A549 (cell line): ENCODE data around the gene MYF6. TPM values are rescaled to one million over a fixed set of nuclear protein-coding genes. Genes with fewer than 3 reads are reported as not detected.

Source experiments
- ATAC-seq, 2 experiments: fragments of 200-7000 bp in 1 of 2; fragments of >200 bp in 1 of 2; cut with Nextera tagmentation in 1 of 2; cut with Tn5 transposase in 1 of 2; 3 replicates each; pipeline versions ENCODE4 v1.8.0 to v1.9.1; 2018 to 2020; ENCODE audit warnings: mild to moderate bottlenecking in 1 of 2, moderate library complexity in 1 of 2
- CTCF ChIA-PET: fragments of 300-600 bp; sonication (Branson Sonifier 250); formaldehyde crosslinking; extraction: SDS; loops from one replicate; lab custom pipeline; 2021; ENCODE audit warnings: antibody characterized with exemption, inconsistent platforms; lab: Yijun Ruan, JAX
- POLR2A ChIA-PET: fragments of 350-600 bp; formaldehyde crosslinking; extraction: SDS; loops from one replicate; lab custom pipeline; 2021; ENCODE audit warnings: antibody characterized with exemption, inconsistent platforms; lab: Yijun Ruan, JAX
- DNase-seq, 2 experiments: peaks; one replicate each; pipeline versions ENCODE4 v3.0.0 to v3.0.0-alpha.2; 2011 to 2016; ENCODE audit warnings: low read depth in 1 of 2, low spot score in 1 of 2
- FAIRE-seq: peaks from 2 replicates; lab custom pipeline; 2011; peaks lifted over from hg19 to GRCh38; lab: Jason Lieb, UNC
- H3K27ac ChIP-seq, 2 experiments: fragments of >200 bp; sonication (Bioruptor Twin); formaldehyde crosslinking; 3 replicates each; pipeline ENCODE4 v1.5.1; 2016 to 2017
- H3K4me1 ChIP-seq: fragments of >200 bp; sonication (Bioruptor Twin); formaldehyde crosslinking; 3 replicates; pipeline ENCODE4 v1.6.1; 2016
- H3K4me2 ChIP-seq: fragments of >200 bp; sonication (Bioruptor Twin); formaldehyde crosslinking; 3 replicates; pipeline ENCODE4 v1.6.1; 2016
- H3K4me3 ChIP-seq: fragments of >200 bp; sonication (Bioruptor Twin); formaldehyde crosslinking; 3 replicates; pipeline ENCODE4 v1.5.1; 2016
- H3K9me3 ChIP-seq: fragments of >200 bp; sonication (Bioruptor Twin); formaldehyde crosslinking; 3 replicates; pipeline ENCODE4 v1.6.1; 2016
- CHD2 ChIP-seq: fragments of 150-350 bp; IDR thresholded peaks from 2 replicates; pipeline ENCODE4 v1.6.1; 2014; ENCODE audit warnings: low read length; ENCODE audit not compliant: partially characterized antibody
- EHF ChIP-seq: fragments of 250-450 bp; sonication (Bioruptor Pico); IDR thresholded peaks from 2 replicates; pipeline ENCODE4 v1.5.0; 2020; ENCODE audit warnings: mild to moderate bottlenecking
- EHMT2 ChIP-seq: fragments of 200-600 bp; sonication (generic); IDR thresholded peaks from 2 replicates; pipeline ENCODE4 v1.6.1; 2016; ENCODE audit warnings: antibody characterized with exemption, low read depth, mild to moderate bottlenecking, moderate library complexity
- EP300 ChIP-seq, 2 experiments: fragments of >200 bp; sonication (Bioruptor Twin); formaldehyde crosslinking; IDR thresholded peaks; 2 replicates in 1 of 2; 3 replicates in 1 of 2; pipeline ENCODE4 v1.6.1; 2016 to 2017
- ESRRA ChIP-seq: fragments of 150-350 bp; IDR thresholded peaks from 2 replicates; pipeline ENCODE4 v1.6.1; 2014; ENCODE audit warnings: mild to moderate bottlenecking, low read length, borderline replicate concordance
- FOSL2 ChIP-seq, 2 experiments: fragments of 450-650 bp in 1 of 2; fragments of >200 bp in 1 of 2; sonication (Bioruptor Twin) in 1 of 2; formaldehyde crosslinking; IDR thresholded peaks; 2 replicates each; pipeline versions ENCODE4 v1.5.0 to v1.6.1; 2016 to 2020; ENCODE audit warnings: mild to moderate bottlenecking in 1 of 2, moderate library complexity in 1 of 2
- GATA3 ChIP-seq: IDR thresholded peaks from 2 replicates; pipeline ENCODE4 v1.6.1; 2012; ENCODE audit warnings: borderline replicate concordance
- HOXB13 ChIP-seq: fragments of 250-450 bp; sonication (Bioruptor Pico); IDR thresholded peaks from 2 replicates; pipeline ENCODE4 v1.5.0; 2020; ENCODE audit warnings: low read depth, mild to moderate bottlenecking, moderate library complexity
- HOXB5 ChIP-seq: fragments of 250-450 bp; sonication (Bioruptor Pico); IDR thresholded peaks from 2 replicates; pipeline ENCODE4 v1.5.0; 2020; ENCODE audit warnings: mild to moderate bottlenecking, moderate library complexity
- KDM1A ChIP-seq: fragments of 200-600 bp; sonication (generic); IDR thresholded peaks from 2 replicates; pipeline ENCODE4 v1.6.1; 2016; ENCODE audit warnings: low read depth, mild to moderate bottlenecking
- MAFK ChIP-seq: fragments of 450-650 bp; IDR thresholded peaks from 2 replicates; pipeline ENCODE4 v1.6.1; 2014; ENCODE audit not compliant: partially characterized antibody
- MAZ ChIP-seq: fragments of 150-350 bp; IDR thresholded peaks from 2 replicates; pipeline ENCODE4 v1.6.1; 2014; ENCODE audit warnings: antibody characterized with exemption, low read depth, low read length, borderline replicate concordance
- RAD21 ChIP-seq, 2 experiments: fragments of >200 bp in 1 of 2; sonication (Bioruptor Twin) in 1 of 2; formaldehyde crosslinking in 1 of 2; IDR thresholded peaks in 1 of 2; conservative IDR thresholded peaks in 1 of 2; 2 replicates in 1 of 2; 3 replicates in 1 of 2; pipeline ENCODE4 v1.6.1; 2012 to 2018; ENCODE audit warnings: inconsistent platforms in 1 of 2
- RARB ChIP-seq: fragments of 250-450 bp; sonication (Bioruptor Pico); IDR thresholded peaks from 2 replicates; pipeline ENCODE4 v1.8.0; 2021; ENCODE audit warnings: mild to moderate bottlenecking, moderate library complexity
- RCOR1 ChIP-seq: fragments of 150-350 bp; IDR thresholded peaks from 2 replicates; pipeline ENCODE4 v1.6.1; 2014; ENCODE audit warnings: antibody characterized with exemption, low read length, low read depth
- RFX5 ChIP-seq: fragments of 450-650 bp; IDR thresholded peaks from 2 replicates; pipeline ENCODE4 v1.7.1; 2014; ENCODE audit warnings: antibody characterized with exemption, mild to moderate bottlenecking, moderate library complexity
- RNF2 ChIP-seq: fragments of 200-600 bp; sonication (generic); IDR thresholded peaks from 2 replicates; pipeline ENCODE4 v1.6.1; 2016; ENCODE audit warnings: low read depth, mild to moderate bottlenecking, antibody characterized with exemption, moderate library complexity, borderline replicate concordance
- SMC3 ChIP-seq: fragments of >200 bp; sonication (Bioruptor Twin); formaldehyde crosslinking; IDR thresholded peaks from 3 replicates; pipeline ENCODE4 v1.6.1; 2018; ENCODE audit warnings: inconsistent platforms
- SREBF2 ChIP-seq: fragments of 450-650 bp; IDR thresholded peaks from 2 replicates; pipeline ENCODE4 v1.6.1; 2014; ENCODE audit warnings: mild to moderate bottlenecking, moderate library complexity
- ZC3H11A ChIP-seq: fragments of 450-650 bp; IDR thresholded peaks from 2 replicates; pipeline ENCODE4 v1.6.1; 2014; ENCODE audit warnings: antibody characterized with exemption, mild to moderate bottlenecking
- ZFP36 ChIP-seq: fragments of 450-650 bp; IDR thresholded peaks from 2 replicates; pipeline ENCODE4 v1.6.1; 2014; ENCODE audit warnings: borderline replicate concordance; ENCODE audit not compliant: partially characterized antibody
- WGBS: methylation state at CpG from one replicate; pipeline ENCODE4 v1.1.6; 2017; ENCODE audit errors: missing lambda C conversion rate; 5-methylcytosine and 5-hydroxymethylcytosine counted together
- polyA plus RNA-seq, 4 experiments: library from polyadenylated mRNA; depleted of rRNA in 3 of 4; stranded (reverse); fragments of >200 nt; fragmentation: RNase III in 1 of 4; extraction: RNeasy Plus Mini Kit Qiagen cat#74134 plus additional on column Dnase treatment in 1 of 4; gene quantifications; 2 replicates in 3 of 4; 3 replicates in 1 of 4; pipeline ENCODE4 v1.2.3, GENCODE V29; 2011 to 2017
- TF ChIP-seq, protein P1 (sequence below): fragments of 200-600 bp; sonication (generic); IDR thresholded peaks from 2 replicates; pipeline ENCODE4 v1.6.1; 2016; ENCODE audit warnings: antibody characterized with exemption, mild to moderate bottlenecking, moderate library complexity
- TF ChIP-seq, protein P2 (sequence below): fragments of >200 bp; sonication (Bioruptor Twin); formaldehyde crosslinking; IDR thresholded peaks from 2 replicates; pipeline ENCODE4 v1.6.1; 2016
- TF ChIP-seq, protein P3 (sequence below): fragments of 250-450 bp; sonication (Bioruptor Pico); IDR thresholded peaks from 2 replicates; pipeline ENCODE4 v1.5.0; 2021; ENCODE audit warnings: mild to moderate bottlenecking, moderate library complexity, borderline replicate concordance

The MYF6 gene
- polyA plus RNA-seq, 2 of the 4 experiments (the other 2 are of a cell fraction): not detected

GRCh38 chr12:80698256-80698655, 9.2 kb upstream of the MYF6 start:
- Histone ChIP-seq H3K4me1 (no peaks in the 10 kb centered on the region), H3K9me3 (no peaks in the 10 kb centered on the region), H3K27ac (no peak overlapping the region), H3K4me2 (no peak overlapping the region), H3K4me3 (no peak overlapping the region)
- ChIA-PET POLR2A (no interaction called here), CTCF (no interaction called here)
- no peak for FAIRE-seq
- ATAC-seq: no peak
- TF ChIP-seq, protein P1, sequence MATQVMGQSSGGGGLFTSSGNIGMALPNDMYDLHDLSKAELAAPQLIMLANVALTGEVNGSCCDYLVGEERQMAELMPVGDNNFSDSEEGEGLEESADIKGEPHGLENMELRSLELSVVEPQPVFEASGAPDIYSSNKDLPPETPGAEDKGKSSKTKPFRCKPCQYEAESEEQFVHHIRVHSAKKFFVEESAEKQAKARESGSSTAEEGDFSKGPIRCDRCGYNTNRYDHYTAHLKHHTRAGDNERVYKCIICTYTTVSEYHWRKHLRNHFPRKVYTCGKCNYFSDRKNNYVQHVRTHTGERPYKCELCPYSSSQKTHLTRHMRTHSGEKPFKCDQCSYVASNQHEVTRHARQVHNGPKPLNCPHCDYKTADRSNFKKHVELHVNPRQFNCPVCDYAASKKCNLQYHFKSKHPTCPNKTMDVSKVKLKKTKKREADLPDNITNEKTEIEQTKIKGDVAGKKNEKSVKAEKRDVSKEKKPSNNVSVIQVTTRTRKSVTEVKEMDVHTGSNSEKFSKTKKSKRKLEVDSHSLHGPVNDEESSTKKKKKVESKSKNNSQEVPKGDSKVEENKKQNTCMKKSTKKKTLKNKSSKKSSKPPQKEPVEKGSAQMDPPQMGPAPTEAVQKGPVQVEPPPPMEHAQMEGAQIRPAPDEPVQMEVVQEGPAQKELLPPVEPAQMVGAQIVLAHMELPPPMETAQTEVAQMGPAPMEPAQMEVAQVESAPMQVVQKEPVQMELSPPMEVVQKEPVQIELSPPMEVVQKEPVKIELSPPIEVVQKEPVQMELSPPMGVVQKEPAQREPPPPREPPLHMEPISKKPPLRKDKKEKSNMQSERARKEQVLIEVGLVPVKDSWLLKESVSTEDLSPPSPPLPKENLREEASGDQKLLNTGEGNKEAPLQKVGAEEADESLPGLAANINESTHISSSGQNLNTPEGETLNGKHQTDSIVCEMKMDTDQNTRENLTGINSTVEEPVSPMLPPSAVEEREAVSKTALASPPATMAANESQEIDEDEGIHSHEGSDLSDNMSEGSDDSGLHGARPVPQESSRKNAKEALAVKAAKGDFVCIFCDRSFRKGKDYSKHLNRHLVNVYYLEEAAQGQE: no peak
- no peak for TF ChIP-seq MAZ
- TF ChIP-seq, protein P2, sequence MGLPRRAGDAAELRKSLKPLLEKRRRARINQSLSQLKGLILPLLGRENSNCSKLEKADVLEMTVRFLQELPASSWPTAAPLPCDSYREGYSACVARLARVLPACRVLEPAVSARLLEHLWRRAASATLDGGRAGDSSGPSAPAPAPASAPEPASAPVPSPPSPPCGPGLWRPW: no peak
- TF ChIP-seq RCOR1: no peak
- no peak for TF ChIP-seq SMC3
- no peak for TF ChIP-seq ZFP36
- TF ChIP-seq RNF2: no peak
- no peak for TF ChIP-seq HOXB5 (CRISPR knock-in tag)
- no peak for TF ChIP-seq EP300 (IDR thresholded peaks at IDR 0.05)
- no peak for TF ChIP-seq FOSL2 (IDR thresholded peaks at IDR 0.05)
- TF ChIP-seq FOSL2 (CRISPR knock-in tag; IDR thresholded peaks at IDR 0.05): no peak
- no peak for DNase-seq
- WGBS: 62% methylated on average over 7 of the region's 7 CpGs

DNA sequence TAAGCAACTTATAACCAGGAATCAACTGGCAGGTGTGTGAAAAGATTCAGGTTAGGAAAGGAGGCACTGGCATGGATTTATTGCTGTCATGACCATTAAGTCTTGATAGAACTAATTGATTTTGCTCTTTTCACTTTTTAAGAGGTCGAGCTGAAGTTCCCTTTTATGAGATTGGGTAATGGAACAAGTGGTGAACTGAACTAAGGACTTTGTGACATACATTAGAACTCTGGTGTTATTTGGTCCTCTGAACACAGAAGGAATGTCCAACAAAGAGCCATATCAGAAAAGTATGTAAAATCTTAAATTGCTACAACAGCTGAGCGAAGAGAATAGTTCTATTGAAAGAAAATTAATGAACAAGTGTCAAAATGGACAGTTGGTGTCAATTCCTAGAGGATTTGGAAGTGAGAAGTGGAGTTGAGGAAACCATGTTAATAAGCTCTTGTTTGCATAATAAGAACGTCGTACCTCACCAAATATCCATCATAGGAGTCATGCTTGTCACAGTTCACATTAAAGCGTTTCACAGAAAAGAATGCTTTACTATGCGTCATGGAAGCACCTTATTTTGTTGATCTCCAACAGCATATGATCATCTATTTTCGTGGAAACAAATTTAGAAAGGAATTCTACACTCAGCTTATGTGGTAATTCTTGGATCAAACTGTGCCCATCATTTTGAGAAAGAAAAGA, 8.4 kb upstream of the MYF6 start:
- POLR2A ChIA-PET: no interaction called here

DNA sequence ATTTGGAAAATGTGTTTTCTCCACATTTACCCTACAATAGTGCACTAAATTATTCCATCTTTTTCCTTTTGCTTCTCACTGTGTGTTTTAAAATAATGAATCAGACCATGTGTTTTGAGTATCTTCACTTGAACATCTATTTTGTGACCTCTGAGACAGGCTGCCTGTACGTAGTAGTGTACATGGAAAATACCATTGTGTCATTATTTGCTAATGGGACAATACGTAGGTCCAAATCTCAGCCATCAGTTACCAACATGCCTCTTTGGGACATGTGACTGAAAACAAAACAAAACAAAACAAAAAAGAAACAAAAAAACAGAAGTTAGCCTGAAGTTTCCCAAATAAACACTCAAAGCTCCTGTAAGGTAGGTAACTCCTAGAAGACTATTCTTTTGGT, 7.1 kb upstream of the MYF6 start:
- no peak for DNase-seq
- Histone ChIP-seq H3K27ac (no peak overlapping the region), H3K9me3 (no peaks in the 10 kb centered on the region), H3K4me2 (no peak overlapping the region), H3K4me1 (no peaks in the 10 kb centered on the region), H3K4me3 (no peak overlapping the region)
- 62% methylated on average over 2 of the region's 2 CpGs for WGBS
- no peak for FAIRE-seq
- ChIA-PET POLR2A (no interaction called here), CTCF (interaction anchor here (0.6 kb wide), 1 partner anchor 244 kb away, joined by 3 read pairs; no protein-coding TSS in a partner anchor)
- no peak for ATAC-seq
- TF ChIP-seq MAFK (no peak), ESRRA (no peak), EHMT2 (no peak), ZC3H11A (no peak), EHF (no peak), KDM1A (no peak), GATA3 (no peak), HOXB13 (CRISPR knock-in tag) (no peak)
- TF ChIP-seq, protein P3, sequence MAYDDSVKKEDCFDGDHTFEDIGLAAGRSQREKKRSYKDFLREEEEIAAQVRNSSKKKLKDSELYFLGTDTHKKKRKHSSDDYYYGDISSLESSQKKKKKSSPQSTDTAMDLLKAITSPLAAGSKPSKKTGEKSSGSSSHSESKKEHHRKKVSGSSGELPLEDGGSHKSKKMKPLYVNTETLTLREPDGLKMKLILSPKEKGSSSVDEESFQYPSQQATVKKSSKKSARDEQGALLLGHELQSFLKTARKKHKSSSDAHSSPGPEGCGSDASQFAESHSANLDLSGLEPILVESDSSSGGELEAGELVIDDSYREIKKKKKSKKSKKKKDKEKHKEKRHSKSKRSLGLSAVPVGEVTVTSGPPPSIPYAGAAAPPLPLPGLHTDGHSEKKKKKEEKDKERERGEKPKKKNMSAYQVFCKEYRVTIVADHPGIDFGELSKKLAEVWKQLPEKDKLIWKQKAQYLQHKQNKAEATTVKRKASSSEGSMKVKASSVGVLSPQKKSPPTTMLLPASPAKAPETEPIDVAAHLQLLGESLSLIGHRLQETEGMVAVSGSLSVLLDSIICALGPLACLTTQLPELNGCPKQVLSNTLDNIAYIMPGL (CRISPR knock-in tag): no peak
- TF ChIP-seq, protein P1: no peak

More for the DNA sequence above, 8.4 kb upstream of the MYF6 start:
- Histone ChIP-seq H3K4me2 (no peak overlapping the region), H3K27ac (no peak overlapping the region)
- no peak for ATAC-seq
- TF ChIP-seq RARB (CRISPR knock-in tag): no peak
- no peak for TF ChIP-seq SREBF2
- no peak for TF ChIP-seq MAFK
- no peak for TF ChIP-seq RFX5
- no peak for TF ChIP-seq CHD2
- TF ChIP-seq RAD21 (conservative IDR thresholded peaks at IDR 0.05 in 1 of 2, IDR thresholded peaks at IDR 0.05 in 1 of 2): no peak
- TF ChIP-seq, all 56 proteins: peak for 0
- CTCF ChIA-PET: no interaction called here
- H3K4me3 ChIP-seq: no peak overlapping the region
- no peak for FAIRE-seq
- WGBS: 50% methylated on average over 7 of the region's 7 CpGs
- no peaks in the 10 kb centered on the region for H3K4me1 ChIP-seq
- no peaks in the 10 kb centered on the region for H3K9me3 ChIP-seq
- DNase-seq: no peak
